GM12873 (cell line): ENCODE results near the gene BOD1L2.

Source experiments
- CTCF ChIP-seq: IDR thresholded peaks from 2 replicates; pipeline ENCODE4 v1.5.1; 2012; ENCODE audit warnings: low read depth, mild to moderate bottlenecking, moderate library complexity, low read length, control low read depth; ENCODE audit not compliant: insufficient read depth; ENCODE audit errors: missing control alignments

Gene BOD1L2

DNA sequence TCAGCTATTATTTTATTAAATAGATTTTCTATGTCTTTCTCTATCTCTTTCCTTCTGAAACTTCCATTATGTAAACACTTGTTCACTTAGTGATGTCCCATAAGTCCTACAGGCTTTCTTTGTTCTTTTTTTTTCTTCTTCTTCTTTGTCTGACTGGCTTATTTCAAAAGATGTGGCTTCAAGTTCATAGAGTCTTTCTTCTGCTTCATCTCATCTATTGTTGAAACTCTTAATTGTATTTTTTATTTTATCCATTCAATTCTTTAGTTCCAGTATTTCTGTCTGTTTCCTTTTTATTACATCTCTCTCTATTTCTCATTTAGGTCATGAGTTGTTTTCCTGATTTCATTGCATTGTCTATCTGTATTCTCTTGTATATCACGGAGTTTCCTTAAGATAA is 38.5 kb downstream of the BOD1L2 start:
- TF ChIP-seq CTCF = no peak

- TF ChIP-seq CTCF = no peak
These were observed 42.1 kb downstream of the BOD1L2 start for GRCh38 chr18:57188851-57189557.

- no peak for TF ChIP-seq CTCF
These were observed 43.1 kb downstream of the BOD1L2 start for GRCh38 chr18:57190026-57190425.

GRCh38 chr18:57194070-57194469 is 47.2 kb downstream of the BOD1L2 start:
- no peak for TF ChIP-seq CTCF

- TF ChIP-seq CTCF = no peak
These were observed 47.7 kb downstream of the BOD1L2 start for GRCh38 chr18:57194622-57195021.

DNA sequence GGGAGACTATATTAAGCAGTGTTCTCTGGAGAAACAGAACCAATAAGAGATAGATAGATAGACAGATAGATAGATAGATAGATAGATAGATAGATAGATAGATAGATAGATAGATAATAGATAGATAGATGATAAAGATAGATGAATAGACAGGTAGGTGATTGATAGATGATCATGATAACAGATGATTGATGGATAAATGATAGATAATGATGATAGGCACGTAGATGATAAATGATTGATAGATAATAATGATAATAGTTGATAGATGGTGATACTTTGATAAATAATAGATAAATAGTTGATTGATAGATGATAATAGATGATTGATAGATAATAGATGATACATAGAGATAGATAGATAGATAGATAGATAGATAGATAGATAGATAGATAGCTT is 48.5 kb downstream of the BOD1L2 start:
- no peak for TF ChIP-seq CTCF

GRCh38 chr18:57197261-57197660 is 50.4 kb downstream of the BOD1L2 start:
- no peak for TF ChIP-seq CTCF
